HFFc6 (cell line): ENCODE measurements around the gene ZNF154. TPM values are rescaled to one million over a fixed set of nuclear protein-coding genes. Genes with fewer than 3 reads are reported as not detected.
A peak's percentile ranks its signal among the peaks of the same experiment; 100 is the strongest.

Experiments used
- DNase-seq: peaks from one replicate; pipeline ENCODE4 v3.0.0-alpha.2; 2018
- H3K27ac Mint-ChIP-seq: 2 replicates; pipeline ENCODE4 v1.8.0; 2020; ENCODE audit warnings: mild to moderate bottlenecking, mixed read lengths
- H3K27me3 Mint-ChIP-seq: 2 replicates; pipeline ENCODE4 v1.8.0; 2021; ENCODE audit warnings: mild to moderate bottlenecking, moderate library complexity, mixed read lengths; ENCODE audit not compliant: insufficient read depth
- H3K36me3 Mint-ChIP-seq: 2 replicates; pipeline ENCODE4 v1.8.0; 2021; ENCODE audit warnings: low read depth, mixed read lengths
- H3K4me1 Mint-ChIP-seq: 2 replicates; pipeline ENCODE4 v1.8.0; 2020; ENCODE audit warnings: low read depth, mixed read lengths
- H3K4me3 Mint-ChIP-seq: 2 replicates; pipeline ENCODE4 v1.8.0; 2020; ENCODE audit warnings: mild to moderate bottlenecking, moderate library complexity, mixed read lengths
- H3K9me3 Mint-ChIP-seq: 2 replicates; pipeline ENCODE4 v1.8.0; 2020; ENCODE audit warnings: mild to moderate bottlenecking, mixed read lengths
- total RNA-seq, 6 experiments: library from RNA; stranded (reverse); fragmentation: NEBNext Ultra II Directional; extraction: Animal tissue kit (Norgen Biotek cat#: 25700); gene quantifications; 2 replicates in 1 of 6; 3 replicates in 5 of 6; pipeline ENCODE4 v1.2.3, GENCODE V29; 2021
- TF ChIP-seq, protein P1 (sequence below): fragments of 200-600 bp; sonication (generic); IDR thresholded peaks from 2 replicates; pipeline ENCODE4 v1.5.0; 2021; ENCODE audit warnings: antibody characterized with exemption, mild to moderate bottlenecking

Gene ZNF154
- total RNA-seq, 6 experiments from 2014 or later = 0.11 to 0.20 (median 0.16) TPM; not detected in 2

DNA sequence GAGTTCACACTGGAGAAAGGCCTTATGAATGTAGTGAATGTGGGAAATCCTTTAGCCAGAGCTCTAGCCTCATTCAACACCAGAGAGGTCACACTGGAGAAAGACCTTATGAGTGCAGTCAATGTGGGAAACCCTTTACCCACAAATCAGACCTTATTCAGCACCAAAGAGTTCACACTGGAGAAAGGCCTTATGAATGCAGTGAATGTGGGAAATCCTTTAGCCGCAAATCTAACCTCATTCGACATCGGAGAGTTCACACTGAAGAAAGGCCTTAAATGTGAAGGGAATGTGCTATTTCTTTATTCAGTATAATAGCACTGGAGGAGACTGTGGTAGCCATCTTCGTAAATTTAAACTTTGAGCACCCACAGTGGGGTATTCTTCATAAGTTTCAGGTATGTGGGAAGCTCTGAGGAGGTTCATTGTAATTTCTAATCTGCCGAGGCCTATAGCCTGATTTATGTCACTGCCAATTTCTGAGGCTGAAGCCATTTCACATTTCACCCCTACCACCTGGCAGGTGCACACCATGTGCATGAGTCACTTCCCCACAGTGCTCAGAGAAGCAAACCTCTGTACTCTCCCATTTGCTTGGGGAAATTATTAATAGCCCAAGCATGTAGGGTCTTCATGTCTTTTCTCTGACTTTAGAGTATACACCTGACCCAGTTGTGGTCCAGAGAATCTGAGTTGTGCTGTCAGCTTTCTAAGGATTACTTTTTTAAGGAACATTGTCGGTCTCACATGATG lies 20.8 kb downstream of the ZNF154 start:
- Mint-ChIP-seq H3K4me1 (peaks cover 12% of the 10 kb centered on the region), H3K9me3 (peaks cover 93% of the 10 kb centered on the region), H3K36me3 (peaks cover 95% of the 10 kb centered on the region), H3K27me3 (no peaks in the 10 kb centered on the region; the same call in 1 of the 2 replicates), H3K27ac (no peak overlapping the region), H3K4me3 (no peak overlapping the region)
- no peak for DNase-seq
- TF ChIP-seq, protein P1, sequence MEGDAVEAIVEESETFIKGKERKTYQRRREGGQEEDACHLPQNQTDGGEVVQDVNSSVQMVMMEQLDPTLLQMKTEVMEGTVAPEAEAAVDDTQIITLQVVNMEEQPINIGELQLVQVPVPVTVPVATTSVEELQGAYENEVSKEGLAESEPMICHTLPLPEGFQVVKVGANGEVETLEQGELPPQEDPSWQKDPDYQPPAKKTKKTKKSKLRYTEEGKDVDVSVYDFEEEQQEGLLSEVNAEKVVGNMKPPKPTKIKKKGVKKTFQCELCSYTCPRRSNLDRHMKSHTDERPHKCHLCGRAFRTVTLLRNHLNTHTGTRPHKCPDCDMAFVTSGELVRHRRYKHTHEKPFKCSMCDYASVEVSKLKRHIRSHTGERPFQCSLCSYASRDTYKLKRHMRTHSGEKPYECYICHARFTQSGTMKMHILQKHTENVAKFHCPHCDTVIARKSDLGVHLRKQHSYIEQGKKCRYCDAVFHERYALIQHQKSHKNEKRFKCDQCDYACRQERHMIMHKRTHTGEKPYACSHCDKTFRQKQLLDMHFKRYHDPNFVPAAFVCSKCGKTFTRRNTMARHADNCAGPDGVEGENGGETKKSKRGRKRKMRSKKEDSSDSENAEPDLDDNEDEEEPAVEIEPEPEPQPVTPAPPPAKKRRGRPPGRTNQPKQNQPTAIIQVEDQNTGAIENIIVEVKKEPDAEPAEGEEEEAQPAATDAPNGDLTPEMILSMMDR = no peak

DNA sequence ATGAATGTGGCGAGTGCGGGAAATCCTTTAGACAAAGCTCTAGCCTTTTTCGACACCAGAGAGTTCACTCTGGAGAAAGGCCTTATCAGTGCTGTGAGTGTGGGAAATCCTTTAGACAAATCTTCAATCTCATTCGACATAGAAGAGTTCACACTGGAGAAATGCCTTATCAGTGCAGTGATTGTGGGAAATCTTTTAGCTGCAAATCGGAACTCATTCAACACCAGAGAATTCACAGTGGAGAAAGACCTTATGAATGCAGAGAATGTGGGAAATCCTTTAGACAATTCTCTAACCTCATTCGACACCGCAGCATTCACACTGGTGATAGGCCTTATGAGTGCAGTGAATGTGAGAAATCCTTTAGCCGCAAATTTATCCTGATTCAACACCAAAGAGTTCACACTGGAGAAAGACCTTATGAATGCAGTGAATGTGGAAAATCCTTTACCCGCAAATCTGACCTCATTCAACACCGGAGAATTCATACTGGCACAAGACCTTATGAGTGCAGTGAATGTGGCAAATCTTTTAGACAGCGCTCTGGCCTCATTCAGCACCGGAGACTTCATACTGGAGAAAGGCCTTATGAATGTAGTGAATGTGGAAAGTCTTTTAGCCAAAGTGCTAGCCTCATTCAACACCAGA lies 21.5 kb downstream of the ZNF154 start:
- H3K4me3 Mint-ChIP-seq = no peak overlapping the region
- peaks cover 94% of the 10 kb centered on the region for H3K9me3 Mint-ChIP-seq
- no peak for DNase-seq
- H3K27ac Mint-ChIP-seq = no peak overlapping the region
- peaks cover 96% of the 10 kb centered on the region for H3K36me3 Mint-ChIP-seq
- no peaks in the 10 kb centered on the region; the same call in none of the 2 replicates for H3K27me3 Mint-ChIP-seq
- TF ChIP-seq, protein P1 = no peak
- H3K4me1 Mint-ChIP-seq = peaks cover 19% of the 10 kb centered on the region

DNA sequence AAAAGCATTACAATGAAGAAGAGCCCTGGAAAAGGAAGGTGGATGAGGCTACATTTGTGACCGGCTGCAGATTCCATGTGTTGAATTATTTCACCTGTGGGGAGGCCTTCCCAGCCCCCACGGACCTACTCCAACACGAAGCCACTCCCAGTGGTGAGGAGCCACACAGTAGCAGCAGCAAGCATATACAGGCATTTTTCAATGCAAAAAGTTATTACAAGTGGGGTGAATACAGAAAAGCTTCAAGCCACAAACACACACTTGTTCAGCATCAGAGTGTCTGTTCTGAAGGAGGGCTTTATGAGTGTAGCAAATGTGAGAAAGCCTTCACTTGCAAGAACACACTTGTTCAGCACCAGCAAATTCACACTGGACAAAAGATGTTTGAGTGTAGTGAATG lies 22.3 kb downstream of the ZNF154 start:
- peaks cover 23% of the 10 kb centered on the region for H3K4me1 Mint-ChIP-seq
- H3K9me3 Mint-ChIP-seq = peaks cover 93% of the 10 kb centered on the region
- H3K27me3 Mint-ChIP-seq = no peaks in the 10 kb centered on the region; the same call in none of the 2 replicates
- DNase-seq = no peak
- no peak overlapping the region for H3K4me3 Mint-ChIP-seq
- H3K27ac Mint-ChIP-seq = no peak overlapping the region
- TF ChIP-seq, protein P1 = no peak
- peaks cover 93% of the 10 kb centered on the region for H3K36me3 Mint-ChIP-seq

DNA sequence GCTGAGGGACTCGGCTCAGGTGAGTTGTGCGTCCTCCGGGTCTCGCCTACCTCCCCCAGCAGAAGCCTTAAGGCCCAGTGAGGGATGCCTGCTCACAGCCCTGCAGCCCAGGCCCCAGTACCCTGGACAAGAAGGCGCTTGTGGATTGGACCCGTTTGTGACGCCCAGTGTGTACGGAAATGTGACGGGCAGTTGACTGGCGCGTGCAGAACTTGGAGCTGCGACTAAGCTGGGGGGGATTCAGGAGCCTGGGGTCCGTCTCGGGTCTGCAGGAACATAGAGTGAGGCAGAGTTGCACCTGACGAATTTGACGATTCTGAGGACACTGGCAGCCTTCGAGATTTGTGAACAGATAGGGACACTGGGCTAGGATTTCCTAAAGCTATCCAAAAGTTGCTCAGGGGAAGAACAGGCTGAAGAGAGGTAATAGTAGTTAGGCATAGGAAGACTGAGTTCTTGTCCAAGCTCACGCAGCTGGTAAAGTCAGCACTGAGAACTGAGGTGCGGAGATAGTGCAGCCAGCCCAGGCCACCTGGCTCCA lies 26.7 kb downstream of the ZNF154 start:
- H3K27ac Mint-ChIP-seq = peak overlapping the region; percentile 83
- TF ChIP-seq, protein P1 = no peak
- H3K36me3 Mint-ChIP-seq = peaks cover 53% of the 10 kb centered on the region
- H3K9me3 Mint-ChIP-seq = peaks cover 57% of the 10 kb centered on the region
- no peak for DNase-seq
- peaks cover 23% of the 10 kb centered on the region for H3K4me1 Mint-ChIP-seq
- H3K4me3 Mint-ChIP-seq = peak overlapping the region; percentile 90
- no peaks in the 10 kb centered on the region; the same call in none of the 2 replicates for H3K27me3 Mint-ChIP-seq

DNA sequence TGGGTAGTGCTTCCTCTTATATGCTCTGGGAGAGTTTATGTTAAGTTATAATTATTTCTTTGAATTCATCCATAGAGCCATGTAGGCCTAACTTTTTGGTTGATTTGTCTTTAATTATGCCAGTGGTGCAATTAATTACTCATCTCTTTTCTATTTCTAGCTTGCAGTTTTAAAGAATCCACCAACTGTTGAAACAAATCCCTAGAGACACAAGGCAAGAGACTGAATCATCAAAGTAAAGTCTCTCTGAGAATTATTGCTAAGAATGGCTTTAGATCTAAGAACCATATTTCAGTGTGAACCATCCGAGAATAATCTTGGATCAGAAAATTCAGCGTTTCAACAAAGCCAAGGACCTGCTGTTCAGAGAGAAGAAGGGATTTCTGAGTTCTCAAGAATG lies 33.1 kb downstream of the ZNF154 start:
- DNase-seq = no peak
- no peaks in the 10 kb centered on the region for H3K9me3 Mint-ChIP-seq

More for the DNA sequence above, 33.1 kb downstream of the ZNF154 start:
- Mint-ChIP-seq H3K27ac (no peak overlapping the region), H3K36me3 (no peaks in the 10 kb centered on the region), H3K4me3 (no peak overlapping the region), H3K4me1 (no peaks in the 10 kb centered on the region), H3K27me3 (peaks cover 2% of the 10 kb centered on the region; the same call in 1 of the 2 replicates)
- TF ChIP-seq, protein P1 = no peak
